Activated T-helper 1 cell treated with Interleukin-2 at 50 U/mL for 16 hours (primary cell): ENCODE data around the gene OR2Y1.
"Not testable (repeated sequence)": the region's sequence is repeated elsewhere in the genome, so short reads cannot be mapped to it uniquely, and the experiment has no call there.

ENCODE experiments used
- DNase-seq: peaks from one replicate; pipeline ENCODE4 v3.0.0-alpha.2; 2020; ENCODE audit warnings: low read depth

OR2Y1 gene

GRCh38 chr5:180739271-180739670 lies 587 bp downstream of the OR2Y1 start:
- DNase-seq = no peak

- DNase-seq = no peak
Observed at GRCh38 chr5:180736536-180736935, 3.3 kb downstream of the OR2Y1 start.

GRCh38 chr5:180724944-180725343 lies 14.9 kb downstream of the OR2Y1 start:
- DNase-seq = no peak

GRCh38 chr5:180723936-180724335 lies 15.9 kb downstream of the OR2Y1 start:
- no peak for DNase-seq

GRCh38 chr5:180720486-180720885 lies 19.4 kb downstream of the OR2Y1 start:
- no peak for DNase-seq

DNA sequence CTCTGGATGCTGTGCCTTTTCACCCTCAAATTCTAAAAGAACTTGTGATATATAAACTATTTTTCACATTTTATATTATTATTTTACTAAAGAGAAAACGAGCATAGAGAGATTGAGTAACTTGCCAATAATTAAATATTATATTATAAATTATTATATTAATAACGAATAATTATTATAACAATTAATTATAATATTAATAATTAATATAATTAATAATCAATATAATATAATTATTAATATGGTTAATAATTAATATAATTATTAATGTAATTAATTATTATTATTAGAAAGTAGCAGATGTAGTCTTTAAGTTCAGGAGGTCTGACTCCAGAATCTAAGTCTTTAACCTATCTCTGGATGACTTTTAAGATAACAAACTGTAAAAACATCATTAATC lies 20.1 kb downstream of the OR2Y1 start:
- no peak for DNase-seq

DNA sequence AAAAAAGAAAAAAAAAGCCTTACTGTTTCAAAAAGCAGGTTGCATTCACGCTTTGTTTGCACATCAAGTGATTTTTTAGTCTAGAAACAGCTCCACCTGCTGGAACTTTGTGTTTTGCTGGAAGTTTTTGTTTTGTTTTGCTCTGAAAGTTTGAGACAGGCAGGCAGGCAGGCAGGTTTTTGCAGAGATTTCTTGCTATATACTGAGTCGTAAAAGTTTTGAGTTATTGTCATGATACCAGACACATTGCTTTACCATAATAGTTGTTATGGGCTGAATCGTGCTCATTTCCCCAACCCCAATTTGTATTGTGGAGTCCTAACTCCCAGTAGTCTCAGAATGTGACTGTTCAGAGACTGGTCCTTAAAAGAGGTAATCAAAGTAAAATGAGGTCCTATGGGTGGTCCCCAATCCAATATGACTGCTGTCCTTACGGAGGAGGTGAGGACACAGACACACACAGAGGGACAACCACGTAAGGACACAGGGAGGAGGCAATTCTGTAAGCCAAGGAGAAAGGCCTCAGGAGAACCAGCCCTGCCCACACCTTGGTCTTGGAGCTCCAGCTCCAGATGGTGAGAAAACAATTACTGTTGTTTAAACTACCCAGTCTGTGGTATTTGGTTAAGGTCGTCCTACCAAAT lies 20.9 kb downstream of the OR2Y1 start:
- DNase-seq = no peak

DNA sequence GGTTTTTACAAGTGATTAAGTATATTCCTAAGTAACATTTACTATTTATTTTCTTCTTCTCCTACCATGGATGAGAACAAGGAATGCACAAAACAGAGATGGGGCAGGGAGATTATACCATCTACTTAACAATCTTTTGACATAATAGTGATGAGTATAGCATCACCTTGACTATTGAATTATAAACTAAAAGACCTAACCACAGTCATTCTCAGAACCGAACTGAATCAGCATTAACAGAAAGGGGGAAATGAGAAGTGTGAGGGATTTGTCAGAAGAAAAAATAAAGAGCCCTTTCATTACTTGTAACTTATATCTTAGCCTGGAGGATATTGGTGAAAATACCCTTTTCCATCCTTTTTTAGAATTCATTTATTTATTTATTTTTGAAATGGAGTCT lies 21.9 kb downstream of the OR2Y1 start:
- no peak for DNase-seq

DNA sequence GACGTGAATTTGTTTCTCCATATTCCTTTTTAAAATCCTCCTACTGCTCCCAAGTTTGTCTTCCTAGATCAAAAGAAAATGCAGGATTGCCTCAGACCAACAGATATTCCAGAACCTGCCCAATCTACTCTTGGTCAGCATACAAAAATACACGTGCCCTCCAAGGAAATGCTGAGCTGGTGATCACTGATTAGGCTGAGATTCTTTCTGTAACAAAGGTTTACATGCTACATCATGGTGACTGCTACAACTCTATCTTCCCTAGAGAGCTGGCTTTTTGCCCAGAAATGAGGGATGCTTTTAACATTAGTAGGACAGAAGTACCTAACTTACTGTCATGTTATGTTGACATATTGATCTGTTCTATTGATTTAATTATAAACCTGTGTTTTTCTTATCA lies 35.5 kb downstream of the OR2Y1 start:
- no peak for DNase-seq

- DNase-seq = no peak
Observed at GRCh38 chr5:180703912-180704311, 35.9 kb downstream of the OR2Y1 start.

- not testable (repeated sequence) for DNase-seq
Observed at GRCh38 chr5:180703371-180703770, 36.5 kb downstream of the OR2Y1 start.

GRCh38 chr5:180700440-180700839 lies 39.4 kb downstream of the OR2Y1 start:
- DNase-seq = not testable (repeated sequence)

- DNase-seq = no peak
Observed at GRCh38 chr5:180699042-180699441, 40.8 kb downstream of the OR2Y1 start.

DNA sequence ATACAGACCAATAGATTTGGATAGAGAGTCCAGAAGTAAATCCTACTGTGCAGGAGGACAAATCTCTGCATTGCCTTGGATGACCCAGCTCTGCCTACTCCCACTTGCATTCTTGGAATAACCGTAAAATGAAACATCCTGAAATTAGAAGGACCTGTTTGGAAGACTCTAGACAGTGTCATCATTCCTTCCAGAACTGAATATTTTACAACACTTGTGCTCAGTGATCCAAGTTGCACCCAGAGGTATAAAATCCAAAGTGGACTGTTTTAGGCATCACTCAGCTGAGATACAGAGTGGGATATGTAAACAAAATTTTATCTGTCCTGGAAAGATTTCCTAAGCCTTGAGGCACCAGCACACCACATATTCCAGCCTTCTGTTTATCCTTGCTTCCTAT lies 43.7 kb downstream of the OR2Y1 start:
- DNase-seq = no peak

GRCh38 chr5:180692429-180692828 lies 47.4 kb downstream of the OR2Y1 start:
- DNase-seq = no peak

DNA sequence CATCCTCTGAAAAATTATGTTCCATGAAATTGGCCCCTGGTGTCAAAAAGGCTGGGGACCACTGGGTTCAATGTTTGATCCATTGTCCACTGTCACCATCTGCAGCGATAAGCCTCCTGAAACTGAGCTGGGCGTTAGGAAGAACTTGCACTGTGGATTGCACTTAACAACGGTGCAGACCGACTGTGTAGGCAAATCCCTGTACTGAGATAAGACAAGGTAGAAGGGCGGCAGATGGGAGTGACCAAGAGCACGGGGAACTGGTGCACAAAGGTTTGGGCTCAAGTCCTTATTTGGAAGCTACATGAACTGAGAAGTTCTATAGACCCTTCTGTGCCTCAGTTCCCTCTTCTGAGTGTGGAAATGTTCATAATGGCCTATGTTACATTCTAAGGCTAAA lies 48.8 kb downstream of the OR2Y1 start:
- no peak for DNase-seq

DNA sequence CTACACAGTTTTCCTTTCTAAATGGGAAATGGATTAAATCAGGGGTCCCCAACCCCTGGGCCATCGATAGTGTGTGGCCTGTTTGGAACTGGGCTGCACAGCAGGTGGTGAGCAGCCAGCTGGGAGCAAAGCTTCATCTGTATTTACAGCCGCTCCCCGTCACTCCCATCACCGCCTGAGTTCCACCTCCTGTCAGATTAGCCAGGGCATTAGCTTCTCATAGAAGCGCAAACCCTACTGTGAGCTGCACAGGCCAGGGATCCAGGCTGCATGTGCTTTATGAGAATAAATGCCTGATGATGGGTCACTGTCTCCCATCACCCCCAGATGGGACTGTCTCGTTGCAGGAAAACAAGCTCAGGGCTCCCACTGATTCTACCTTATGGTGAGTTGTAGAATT lies 49.3 kb downstream of the OR2Y1 start:
- DNase-seq = no peak

GRCh38 chr5:180689775-180690174 lies 50.1 kb downstream of the OR2Y1 start:
- no peak for DNase-seq
